NCI-H2227 treated with DMSO at 0.1 percent for 48 hours (cell line): Measurements from ENCODE around the gene ISCU.
"Not testable (repeated sequence)": the region's sequence is repeated elsewhere in the genome, so short reads cannot be mapped to it uniquely, and the experiment has no call there.

Source experiments
- DNase-seq: peaks from one replicate; lab custom pipeline; 2025; lab: John Stamatoyannopoulos, UW

The ISCU gene

GRCh38 chr12:108570743-108571608, 8.6 kb downstream of the ISCU start:
- no peak for DNase-seq

- DNase-seq: no peak
Measured at GRCh38 chr12:108571609-108572165, 9.3 kb downstream of the ISCU start.

- no peak for DNase-seq
Measured at GRCh38 chr12:108572166-108572790, 9.9 kb downstream of the ISCU start.

- DNase-seq: no peak
Measured at GRCh38 chr12:108573317-108573716, 10.9 kb downstream of the ISCU start.

- DNase-seq: not testable (repeated sequence)
Measured at GRCh38 chr12:108574276-108574675, 11.9 kb downstream of the ISCU start.

- DNase-seq: no peak
Measured at GRCh38 chr12:108575199-108575912, 13.0 kb downstream of the ISCU start.

- no peak for DNase-seq
Measured at GRCh38 chr12:108576660-108577234, 14.4 kb downstream of the ISCU start.

- DNase-seq: no peak
Measured at GRCh38 chr12:108577458-108577857, 15.1 kb downstream of the ISCU start.

- no peak for DNase-seq
Measured at GRCh38 chr12:108578264-108578663, 15.9 kb downstream of the ISCU start.

- no peak for DNase-seq
Measured at GRCh38 chr12:108578813-108579212, 16.4 kb downstream of the ISCU start.

- DNase-seq: no peak
Measured at GRCh38 chr12:108580531-108580930, 18.1 kb downstream of the ISCU start.

- no peak for DNase-seq
Measured at GRCh38 chr12:108581311-108582227, 19.2 kb downstream of the ISCU start.

GRCh38 chr12:108582509-108582908, 20.1 kb downstream of the ISCU start:
- no peak for DNase-seq

GRCh38 chr12:108582978-108583770, 20.8 kb downstream of the ISCU start:
- DNase-seq: no peak

- no peak for DNase-seq
Measured at GRCh38 chr12:108583991-108584390, 21.6 kb downstream of the ISCU start.

- DNase-seq: no peak
Measured at GRCh38 chr12:108584456-108585065, 22.2 kb downstream of the ISCU start.

- no peak for DNase-seq
Measured at GRCh38 chr12:108585864-108586263, 23.5 kb downstream of the ISCU start.

- DNase-seq: no peak
Measured at GRCh38 chr12:108586306-108586705, 23.9 kb downstream of the ISCU start.

- DNase-seq: no peak
Measured at GRCh38 chr12:108587826-108588225, 25.4 kb downstream of the ISCU start.
